ENCODE results near the gene DYDC2.
"Not testable (repeated sequence)": the region's sequence is repeated elsewhere in the genome, so short reads cannot be mapped to it uniquely, and the experiment has no call there.

Gene DYDC2, protein sequence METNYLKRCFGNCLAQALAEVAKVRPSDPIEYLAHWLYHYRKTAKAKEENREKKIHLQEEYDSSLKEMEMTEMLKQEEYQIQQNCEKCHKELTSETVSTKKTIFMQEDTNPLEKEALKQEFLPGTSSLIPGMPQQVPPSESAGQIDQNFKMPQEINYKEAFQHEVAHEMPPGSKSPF

DNA sequence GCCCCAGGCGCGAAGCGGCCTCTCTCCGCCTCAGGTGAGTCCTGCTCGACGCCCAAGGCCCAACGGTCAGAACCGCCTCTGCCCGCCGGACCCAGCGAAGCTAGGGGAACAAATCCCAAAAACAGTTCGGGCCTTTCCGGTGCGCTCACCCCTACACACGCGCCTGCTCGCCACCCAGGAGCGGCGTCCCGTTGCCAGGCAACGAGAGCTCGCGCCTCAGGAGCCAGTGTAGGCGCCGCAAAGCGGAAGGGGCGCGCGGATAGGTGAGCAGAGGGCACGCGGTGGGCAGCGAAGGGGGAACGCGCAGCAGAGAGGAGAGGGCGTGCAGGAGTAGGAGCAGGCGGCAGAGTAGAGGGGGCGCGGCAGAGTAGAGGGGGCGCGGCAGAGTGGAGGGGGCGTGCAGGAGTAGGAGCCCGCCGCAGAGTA is at the start of gene DYDC2, which contains the start of gene DYDC1:
Gene DYDC2 (plus strand): TSS at position 219 of the 426 bp plus-strand sequence. CDS start 5,663 bp downstream, outside the sequence.
Gene DYDC1 (minus strand): TSS at position 193 of the 426 bp plus-strand sequence. CDS start 4,154 bp downstream, outside the sequence.
- DNase-seq (ENCODE audit: low read depth in 4 of 4, low spot score in 1 of 4) = peak; percentile 4 to 38 (median 20)

DNA sequence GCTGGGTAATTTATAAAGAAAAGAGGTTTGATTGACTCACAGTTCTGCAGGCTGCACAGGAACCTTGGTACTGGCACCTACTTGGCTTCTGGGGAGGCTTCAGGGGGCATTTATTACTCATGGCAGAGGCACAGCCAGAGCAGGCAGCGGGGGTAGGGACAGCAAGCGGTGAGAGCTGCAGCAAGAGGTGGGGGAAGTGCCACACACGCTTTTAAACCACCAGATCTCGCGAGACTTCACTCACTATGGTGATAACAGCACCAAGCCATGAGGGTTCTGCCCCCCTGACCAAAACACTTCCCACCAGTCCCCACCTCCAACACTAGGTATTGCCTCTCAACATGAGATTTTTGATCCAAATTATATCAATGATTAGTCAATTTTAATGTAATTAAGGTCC is 43.1 kb upstream of the DYDC2 start:
- DNase-seq (ENCODE audit: low read depth in 4 of 4, low spot score in 1 of 4) = no peak

DNA sequence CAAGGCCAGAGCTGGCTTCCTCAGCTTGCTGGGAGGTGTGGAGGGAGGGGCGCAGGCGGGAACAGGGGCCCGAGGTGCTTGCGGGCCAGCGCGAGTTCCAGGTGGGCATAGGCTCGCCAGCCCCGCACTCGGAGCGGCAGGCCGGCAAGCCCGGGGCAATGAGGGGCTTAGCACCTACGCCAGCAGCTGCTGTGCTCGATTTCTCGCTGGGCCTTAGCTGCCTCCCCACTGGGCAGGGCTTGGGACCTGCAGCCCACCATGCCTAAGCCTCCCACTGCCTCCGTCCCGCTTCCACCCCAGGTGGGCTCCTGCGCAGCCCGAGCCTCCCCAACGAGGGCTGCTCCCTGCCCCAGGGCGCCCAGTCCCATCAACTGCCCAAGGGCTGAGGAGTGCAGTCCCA is 41.2 kb upstream of the DYDC2 start:
- DNase-seq (ENCODE audit: low read depth in 4 of 4, low spot score in 1 of 4) = no peak

DNA sequence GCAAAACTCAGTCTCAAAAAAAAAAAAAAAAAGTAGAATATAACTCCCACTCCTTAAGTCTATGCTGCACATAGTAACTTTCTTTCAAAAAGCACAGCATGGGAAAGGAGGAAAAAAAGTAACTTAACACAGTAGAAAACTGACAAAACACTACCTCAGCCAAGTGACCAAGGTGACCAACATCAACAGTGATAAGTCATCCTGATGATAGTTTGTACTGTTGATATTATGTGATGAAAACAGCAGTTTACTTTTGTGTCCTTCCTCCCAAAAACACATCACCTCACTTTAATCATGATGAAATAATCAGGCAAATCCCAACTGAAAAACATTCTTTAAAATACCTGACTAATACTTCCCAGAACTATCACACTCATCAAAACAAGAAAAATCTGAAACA is 37.8 kb upstream of the DYDC2 start:
- no peak for DNase-seq (ENCODE audit: low read depth in 4 of 4, low spot score in 1 of 4)

DNA sequence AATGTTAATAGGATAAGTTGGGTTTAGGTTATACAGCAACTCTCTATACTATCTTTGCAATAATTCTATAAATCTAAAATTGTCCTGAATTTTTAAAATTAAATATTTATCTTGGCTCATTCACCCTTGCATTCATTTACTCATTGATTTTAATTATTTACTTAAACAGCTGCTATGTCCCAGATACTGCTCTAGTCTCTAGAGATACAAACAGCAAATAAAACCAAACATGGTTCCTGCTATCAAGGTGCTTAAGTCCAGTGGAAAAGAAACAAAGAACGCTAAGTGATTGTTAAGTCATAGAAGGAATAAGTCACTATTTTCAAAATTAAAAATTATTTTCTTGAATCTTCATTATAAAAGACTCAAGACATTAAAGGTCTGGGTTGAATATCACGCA is 37.3 kb upstream of the DYDC2 start:
- no peak for DNase-seq (ENCODE audit: low read depth in 4 of 4, low spot score in 1 of 4)

DNA sequence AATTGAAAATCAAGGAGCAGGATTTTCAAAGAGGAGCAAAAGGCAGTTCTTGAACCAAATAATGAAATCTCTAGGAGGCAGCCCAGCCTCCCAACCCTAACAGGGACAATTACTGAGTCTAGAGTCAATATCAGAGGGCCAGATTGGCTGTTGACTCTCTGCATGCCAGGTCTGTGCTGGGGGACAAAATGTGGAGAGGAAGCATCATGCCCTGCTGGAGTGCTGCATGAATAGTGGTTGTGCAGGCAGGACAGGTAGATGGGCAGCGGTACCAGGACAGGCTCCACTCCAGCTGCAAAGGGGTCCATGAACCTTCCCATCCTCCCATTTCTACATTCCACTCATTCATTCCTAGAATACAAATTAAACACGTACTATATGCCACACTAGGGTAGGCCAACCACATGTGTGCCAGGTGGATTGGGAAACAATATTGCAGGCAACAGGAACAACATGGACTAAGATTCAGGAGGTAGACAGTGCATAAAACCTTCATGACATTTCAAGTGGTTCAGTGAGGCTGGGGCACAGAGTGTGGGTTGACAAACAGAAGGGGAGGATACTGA is 36.8 kb upstream of the DYDC2 start:
- no peak for DNase-seq (ENCODE audit: low read depth in 4 of 4, low spot score in 1 of 4)

DNA sequence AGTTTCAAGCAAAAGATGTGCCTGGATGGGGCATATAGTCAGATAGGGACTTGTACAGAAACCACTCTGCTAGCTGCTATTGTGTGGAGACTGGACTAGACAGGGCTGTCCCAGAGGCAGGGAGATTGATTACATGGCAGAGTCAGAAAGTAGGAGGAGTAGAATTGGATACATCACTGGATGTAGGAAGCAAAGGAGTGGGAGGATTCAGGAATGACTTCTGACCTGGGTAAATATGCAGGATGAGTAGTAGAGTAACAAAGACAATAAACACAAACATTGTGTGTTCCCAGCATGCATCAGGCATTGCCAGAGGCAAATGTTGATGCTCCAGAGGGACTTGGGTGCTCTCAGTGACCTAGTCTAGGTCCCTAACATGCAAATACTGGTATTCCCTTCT is 36.2 kb upstream of the DYDC2 start:
- no peak for DNase-seq (ENCODE audit: low read depth in 4 of 4, low spot score in 1 of 4)

DNA sequence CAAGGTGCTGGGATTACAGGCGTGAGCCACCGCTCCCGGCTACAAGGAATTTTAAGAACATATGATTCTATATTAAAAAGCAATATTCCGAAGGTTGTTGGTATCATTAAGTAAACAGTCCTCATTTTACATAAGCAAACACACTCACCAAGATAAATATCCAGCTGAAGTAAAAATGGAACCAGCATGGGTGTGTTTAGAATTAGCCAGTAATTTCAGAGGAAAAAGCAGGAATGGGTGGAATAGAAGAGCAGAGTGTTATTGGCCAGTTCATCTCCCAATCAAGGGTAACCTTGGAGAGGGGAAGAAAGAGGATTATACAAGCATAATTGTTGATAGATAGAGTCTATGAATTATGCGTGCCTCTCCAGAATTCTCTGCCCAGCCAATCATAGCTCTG is 35.4 kb upstream of the DYDC2 start:
- no peak for DNase-seq (ENCODE audit: low read depth in 4 of 4, low spot score in 1 of 4)

DNA sequence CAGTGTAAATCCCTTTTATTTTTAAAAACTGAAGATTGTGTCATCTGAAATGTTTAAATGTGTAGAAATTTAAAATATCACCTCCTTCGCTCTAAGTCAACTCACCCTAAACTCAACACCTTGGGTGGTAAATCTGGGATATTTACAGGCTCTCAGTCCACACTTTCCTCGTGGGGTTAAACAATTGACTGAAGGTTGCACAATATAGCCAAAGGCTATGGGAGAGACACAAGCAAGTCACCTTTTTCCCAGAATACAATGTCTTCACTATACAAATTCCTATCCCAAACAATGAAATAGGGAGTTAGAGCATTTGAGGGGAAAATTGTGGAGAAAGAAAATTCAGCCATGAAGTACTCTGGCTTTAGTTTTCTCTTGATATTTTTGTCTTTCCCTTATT is 34.4 kb upstream of the DYDC2 start:
- DNase-seq (ENCODE audit: low read depth in 4 of 4, low spot score in 1 of 4) = no peak

DNA sequence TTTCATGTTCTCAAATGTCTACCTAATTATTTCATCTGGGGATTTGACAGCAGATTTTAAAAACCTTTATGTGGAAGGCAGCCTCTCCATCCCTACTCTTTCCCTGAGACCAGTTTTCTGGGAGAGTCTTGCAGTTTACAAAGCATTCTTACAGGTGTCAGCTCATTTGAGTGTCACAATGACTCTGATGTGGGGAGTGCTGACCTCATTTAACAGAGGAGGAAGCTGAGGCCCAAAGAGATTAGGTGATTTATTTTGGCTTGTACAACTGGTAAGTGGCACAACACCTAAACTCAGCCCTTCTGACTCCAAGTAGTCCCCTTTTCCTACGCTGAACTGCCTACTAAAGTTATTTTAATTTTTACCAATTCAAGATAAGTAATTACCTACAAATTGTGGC is 33.9 kb upstream of the DYDC2 start:
- no peak for DNase-seq (ENCODE audit: low read depth in 4 of 4, low spot score in 1 of 4)

DNA sequence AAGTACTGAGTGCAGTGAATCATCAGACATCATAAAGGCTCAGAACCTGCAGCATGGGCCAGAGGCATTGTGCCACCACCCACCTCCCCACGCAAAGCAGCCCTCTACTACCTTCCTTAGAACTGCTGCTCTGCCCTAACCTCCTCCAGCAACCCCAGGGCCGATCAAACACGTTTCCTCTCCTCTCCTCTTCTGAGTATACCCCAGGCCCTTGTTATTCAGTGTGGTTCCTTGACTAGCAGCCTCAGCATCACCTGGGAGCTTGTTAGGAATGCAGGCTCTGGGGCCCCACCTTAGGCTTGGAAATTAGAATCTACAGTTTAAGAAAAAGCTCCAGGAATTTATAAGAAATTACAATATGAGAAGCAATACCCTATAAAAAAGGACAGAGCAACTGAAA is 33.3 kb upstream of the DYDC2 start:
- no peak for DNase-seq (ENCODE audit: low read depth in 4 of 4, low spot score in 1 of 4)

DNA sequence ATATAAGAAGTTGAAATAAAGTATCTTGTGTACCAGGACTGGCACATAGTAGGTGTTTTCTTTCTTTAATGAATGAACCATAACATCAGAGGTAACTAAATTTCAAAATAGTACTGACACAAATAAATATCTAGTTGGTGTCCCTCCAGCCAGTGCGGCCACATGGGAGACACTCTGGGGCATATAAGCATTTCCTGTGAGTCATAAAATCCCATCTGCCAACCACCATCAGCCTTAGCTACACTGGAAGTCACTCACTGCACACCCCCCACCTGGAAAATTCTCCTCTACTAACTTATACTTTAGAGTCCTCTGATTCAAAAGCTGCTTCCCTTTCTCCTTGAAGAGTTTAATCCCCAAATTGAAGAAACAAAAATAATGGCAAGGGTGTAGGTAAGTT is 32.5 kb upstream of the DYDC2 start:
- DNase-seq (ENCODE audit: low read depth in 4 of 4, low spot score in 1 of 4) = no peak

DNA sequence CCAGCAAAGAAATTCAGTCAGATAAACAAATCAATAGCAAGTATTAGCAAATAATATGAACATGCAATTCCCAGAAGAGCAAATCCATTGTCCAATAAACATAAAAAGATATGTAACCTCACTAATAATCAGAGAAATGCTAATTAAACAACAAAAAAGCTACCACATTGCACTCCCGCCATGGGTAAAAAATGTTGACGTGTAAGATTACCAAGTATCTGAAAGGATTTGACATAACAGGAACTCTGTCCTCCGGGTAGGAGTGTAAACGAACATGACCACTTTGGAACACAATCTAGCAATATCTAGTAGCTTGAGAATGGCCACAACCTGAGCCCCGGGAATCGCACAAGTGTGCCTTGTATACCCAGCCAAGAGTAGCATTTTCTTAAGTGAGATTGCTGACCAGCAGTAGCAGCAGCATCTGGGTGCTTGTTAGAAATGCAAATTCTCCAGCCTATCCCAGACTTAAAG is 31.7 kb upstream of the DYDC2 start:
- no peak for DNase-seq (ENCODE audit: low read depth in 4 of 4, low spot score in 1 of 4)

DNA sequence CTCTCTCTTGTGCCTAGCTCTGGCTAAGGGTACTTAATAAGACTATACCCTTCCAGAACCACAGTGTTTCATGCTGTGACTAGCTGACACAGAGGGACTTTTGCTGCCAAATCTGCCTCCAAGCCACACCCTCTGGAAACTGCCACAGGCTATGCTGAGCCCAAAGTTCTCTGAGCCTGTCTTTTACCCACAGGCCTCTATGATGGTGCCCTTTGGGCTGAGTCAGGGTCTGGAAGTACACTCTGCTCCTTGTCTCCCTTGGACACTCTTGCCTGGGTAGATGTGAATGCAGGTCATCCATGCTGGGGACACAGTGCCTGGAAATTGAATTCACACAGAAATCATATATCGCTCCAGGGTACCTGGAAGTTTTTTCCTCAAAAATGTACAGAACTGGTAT is 22.6 kb upstream of the DYDC2 start:
- no peak for DNase-seq (ENCODE audit: low read depth in 4 of 4, low spot score in 1 of 4)

DNA sequence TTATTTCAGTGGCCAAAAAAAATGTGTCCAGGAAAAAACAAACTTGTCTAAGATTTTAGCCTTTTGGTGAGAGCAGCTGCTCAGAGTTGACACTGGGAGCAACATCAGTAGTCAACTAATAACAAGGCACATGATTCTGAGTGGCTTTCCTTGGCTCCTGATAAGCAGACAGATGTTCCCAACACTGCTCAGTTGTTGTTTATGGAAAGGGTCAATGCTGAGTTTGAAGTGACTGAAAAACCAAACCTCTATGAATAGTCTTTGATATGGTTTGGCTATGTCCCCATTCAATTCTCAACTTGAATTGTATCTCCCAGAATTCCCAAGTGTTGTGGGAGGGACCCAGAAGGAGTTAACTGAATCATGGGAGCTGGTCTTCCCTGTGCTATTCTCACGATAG is 12.3 kb upstream of the DYDC2 start:
- no peak for DNase-seq (ENCODE audit: low read depth in 4 of 4, low spot score in 1 of 4)

DNA sequence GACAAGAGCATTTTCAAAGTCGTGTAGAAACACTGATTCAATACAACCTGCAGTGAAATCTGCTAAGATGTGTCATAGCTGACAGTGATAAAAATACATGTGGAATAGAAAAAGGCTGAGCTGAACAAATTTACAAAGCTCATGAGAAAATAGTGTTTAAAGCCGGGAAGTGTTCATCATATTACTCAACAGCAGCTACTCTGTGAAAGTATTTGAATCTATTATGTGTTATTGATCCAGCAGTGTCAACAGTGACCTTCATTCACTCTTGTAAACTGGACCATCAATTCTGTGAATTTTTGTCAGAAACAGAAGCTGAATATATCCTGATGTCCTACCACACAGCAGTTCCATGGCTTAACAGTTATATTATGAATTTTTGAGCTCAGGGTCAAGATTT is 11.7 kb upstream of the DYDC2 start:
- DNase-seq (ENCODE audit: low read depth in 4 of 4, low spot score in 1 of 4) = no peak

DNA sequence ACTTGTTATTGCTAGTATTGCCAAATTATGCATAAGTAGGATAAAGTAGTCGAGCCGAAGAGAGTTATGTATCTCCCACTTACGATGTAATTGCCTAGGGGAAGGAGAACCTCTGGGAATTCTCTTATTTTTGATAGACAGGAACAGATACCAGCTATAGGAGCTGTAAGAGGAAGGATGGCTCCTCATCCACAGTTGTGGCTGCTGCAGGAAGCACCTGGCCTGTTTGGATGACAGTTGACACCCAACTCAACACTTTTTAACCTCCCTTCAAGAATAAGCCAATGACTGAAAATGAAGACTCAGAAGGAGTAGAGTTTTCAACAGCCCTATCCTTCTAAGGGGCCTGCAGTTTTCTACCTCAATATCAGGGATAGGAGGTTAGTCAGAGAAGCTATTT is 6.3 kb upstream of the DYDC2 start:
- no peak for DNase-seq (ENCODE audit: low read depth in 4 of 4, low spot score in 1 of 4)

DNA sequence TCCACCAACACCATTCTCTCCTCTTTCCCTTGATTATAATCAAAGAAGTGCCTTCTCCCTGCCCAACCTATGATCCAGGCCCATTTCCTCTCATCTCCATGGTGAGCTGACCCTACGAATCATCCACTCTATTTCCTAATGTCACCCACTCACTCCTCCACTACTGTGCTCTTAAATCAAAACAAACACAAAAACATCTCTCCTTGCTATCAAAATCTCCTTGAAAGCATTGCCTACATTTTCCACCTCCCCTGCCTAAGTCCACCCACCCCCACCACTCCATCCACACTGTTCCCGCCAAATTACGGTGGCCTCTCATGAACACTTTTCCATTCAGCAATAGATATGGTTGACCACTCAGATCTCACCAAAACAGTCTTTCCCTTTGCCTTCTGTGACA is 5.4 kb upstream of the DYDC2 start:
- DNase-seq (ENCODE audit: low read depth in 4 of 4, low spot score in 1 of 4) = no peak

DNA sequence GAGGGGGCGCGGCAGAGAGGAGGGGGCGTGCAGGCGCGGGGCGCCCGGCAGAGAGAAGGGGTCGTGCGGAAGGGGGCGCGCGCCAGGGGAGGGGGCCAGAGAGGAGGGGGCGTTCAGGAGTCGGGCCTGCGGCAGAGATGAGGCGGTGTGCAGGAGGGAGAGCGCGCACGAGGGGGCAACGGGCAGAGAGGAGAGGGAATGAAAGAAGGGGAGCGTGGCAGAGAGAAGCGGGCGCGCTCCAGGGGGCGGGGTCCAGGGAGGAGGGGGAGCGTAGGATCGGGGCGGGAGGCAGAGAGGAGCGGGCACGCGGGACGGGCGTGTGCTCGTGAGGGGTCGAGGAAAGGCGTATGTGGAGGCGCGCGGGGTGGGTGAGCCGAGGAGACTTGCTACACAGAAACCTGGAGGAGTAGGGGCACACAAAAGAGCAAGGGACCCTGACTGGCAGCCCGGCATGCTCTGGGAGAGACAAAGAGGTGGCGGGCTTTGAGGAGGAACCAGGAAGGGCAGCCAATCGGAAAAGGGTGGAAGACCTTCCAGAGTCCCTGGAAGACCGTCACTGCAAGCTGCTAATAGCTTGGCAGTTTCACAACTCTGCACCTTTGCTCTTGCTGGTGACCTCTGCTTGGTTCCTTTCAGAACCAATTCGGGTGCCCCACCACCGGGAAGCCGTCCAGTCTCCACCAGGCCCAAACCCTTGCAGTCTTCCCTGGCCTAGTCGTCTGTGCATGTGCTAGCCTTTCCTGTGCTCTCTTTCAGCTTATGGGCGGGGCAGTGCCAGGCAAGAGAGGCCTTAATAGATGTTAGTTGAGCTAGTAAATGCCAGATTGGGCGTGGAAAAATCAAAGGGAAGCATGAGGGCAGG is 639 bp downstream of the DYDC2 start:
- DNase-seq (ENCODE audit: low read depth in 4 of 4, low spot score in 1 of 4) = no peak

DNA sequence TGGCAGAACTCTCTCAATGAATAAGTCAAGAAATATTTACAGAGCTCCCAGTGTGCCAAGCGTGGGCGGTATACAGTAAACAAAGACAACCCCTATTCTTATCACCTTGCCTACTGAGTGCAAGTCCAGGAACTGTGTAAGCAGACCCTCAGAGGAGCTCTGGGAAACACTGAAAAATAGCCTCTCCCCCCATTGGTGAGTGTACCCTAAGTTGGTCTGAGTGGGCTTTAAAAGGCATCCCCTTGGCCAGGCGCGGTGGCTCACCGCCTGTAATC is 1.2 kb downstream of the DYDC2 start:
- no peak for DNase-seq (ENCODE audit: low read depth in 4 of 4, low spot score in 1 of 4)

DNA sequence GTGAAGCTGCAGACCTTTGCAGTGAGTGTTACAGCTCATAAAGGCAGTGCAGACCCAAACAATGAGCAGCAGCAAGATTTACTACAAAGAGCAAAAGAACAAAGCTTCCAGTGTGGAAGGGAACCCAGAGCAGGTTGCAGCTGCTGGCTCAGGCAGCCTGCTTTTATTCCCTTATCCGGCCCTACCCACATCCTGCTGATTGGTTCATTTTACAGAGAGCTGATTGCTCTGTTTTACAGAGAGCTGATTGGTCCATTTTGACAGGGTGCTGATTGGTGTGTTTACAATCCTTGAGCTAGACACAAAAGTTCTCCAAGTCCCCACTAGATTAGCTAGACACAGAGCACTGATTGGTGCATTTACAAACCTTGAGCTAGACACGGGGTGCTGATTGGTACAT is 2.3 kb downstream of the DYDC2 start:
- DNase-seq (ENCODE audit: low read depth in 4 of 4, low spot score in 1 of 4) = not testable (repeated sequence)

DNA sequence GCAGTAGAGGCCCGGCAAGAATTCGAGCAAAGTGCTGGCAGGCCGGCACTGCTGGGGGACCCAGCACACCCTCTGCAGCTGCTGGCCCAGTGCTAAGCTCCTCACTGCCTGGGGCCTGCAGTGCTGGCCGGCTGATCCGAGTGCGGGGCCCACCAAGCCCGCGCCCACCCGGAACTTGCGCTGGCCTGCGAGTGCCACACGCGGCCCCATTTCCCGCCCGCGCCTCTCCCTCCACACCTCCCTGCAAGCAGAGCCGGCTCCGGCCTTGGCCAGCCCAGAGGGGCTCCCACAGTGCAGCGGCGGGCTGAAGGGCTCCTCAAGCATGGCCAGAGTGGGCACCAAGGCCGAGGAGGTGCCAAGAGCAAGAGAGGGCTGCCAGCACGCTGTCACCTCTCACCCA is 3.1 kb downstream of the DYDC2 start:
- no peak for DNase-seq (ENCODE audit: low read depth in 4 of 4, low spot score in 1 of 4)

DNA sequence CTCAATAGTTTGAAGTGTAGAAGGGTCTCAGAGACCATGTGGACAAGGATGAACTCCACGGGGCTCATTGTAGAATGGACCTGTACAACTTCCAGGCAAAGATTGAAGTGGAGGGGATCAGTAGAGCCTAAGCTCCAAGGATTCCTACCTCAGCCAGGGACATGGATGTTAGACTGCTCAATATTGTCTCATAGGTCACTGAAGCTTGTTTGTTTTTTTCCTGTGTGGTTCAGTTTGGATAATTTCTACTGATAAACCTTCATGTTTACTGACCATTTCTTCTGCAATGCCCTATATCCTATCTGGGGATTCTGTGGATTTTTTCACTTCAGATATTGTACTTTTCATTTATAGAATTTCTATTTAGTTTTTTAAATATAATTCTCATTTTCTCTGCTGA is 8.9 kb downstream of the DYDC2 start:
- DNase-seq (ENCODE audit: low read depth in 4 of 4, low spot score in 1 of 4) = no peak

All from stimulated activated CD4-positive, alpha-beta T cell treated with anti-CD3 and anti-CD28 coated beads, Interleukin-1b, Interleukin-23, amount 100 ng/mL, for 24 hours (primary cell).